Kidney tubule cell (primary cell): ENCODE results near the gene LRRC8E.

Experiments used
- DNase-seq: peaks from one replicate; pipeline ENCODE4 v3.0.0-alpha.2; 2018; ENCODE audit warnings: low spot score

LRRC8E gene

DNA sequence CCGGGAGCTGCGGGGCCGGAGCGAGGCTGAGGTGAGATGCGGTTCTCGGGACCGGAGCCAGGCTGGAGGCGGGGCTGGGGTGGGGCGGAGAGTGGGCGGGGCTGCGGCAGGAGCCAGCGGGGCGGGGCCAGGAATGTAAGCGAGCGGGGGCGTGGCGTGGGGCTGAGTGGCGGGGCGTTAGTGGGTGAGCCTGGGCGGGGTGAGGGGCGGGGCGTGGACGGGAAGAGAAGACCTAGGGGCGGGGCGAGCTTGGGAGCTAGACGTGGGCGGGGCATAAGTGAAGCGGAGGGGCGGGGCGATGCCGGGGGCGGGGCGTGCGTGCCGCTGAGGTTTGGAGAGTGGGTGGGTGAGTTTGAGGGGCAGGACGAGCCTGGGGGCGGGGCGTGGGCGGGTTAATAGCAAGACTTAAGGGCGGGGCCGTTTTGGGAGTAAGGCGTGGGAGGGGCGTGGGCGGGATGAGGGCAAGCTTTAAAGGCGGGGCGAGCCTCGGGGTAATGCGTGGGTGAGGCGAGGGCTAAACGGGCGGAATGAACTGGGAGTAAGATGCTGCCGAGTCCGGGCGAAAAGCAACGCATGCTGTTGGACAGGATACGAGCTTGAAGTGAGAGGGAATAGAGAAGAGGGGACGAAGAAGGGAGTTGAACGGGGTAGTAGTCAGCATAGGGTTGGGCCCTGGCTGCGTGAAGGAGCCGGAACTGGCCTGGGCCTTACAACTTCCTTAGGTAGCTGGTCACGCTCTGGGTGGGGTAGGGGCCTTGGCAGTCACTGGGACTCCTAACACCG is 32.4 kb downstream of the LRRC8E start:
- peak; percentile 93 for DNase-seq

GRCh38 chr19:7921302-7921966 is 33.1 kb downstream of the LRRC8E start:
- no peak for DNase-seq

GRCh38 chr19:7921967-7922835 is 33.9 kb downstream of the LRRC8E start:
- no peak for DNase-seq

- DNase-seq, result no peak
Measured at GRCh38 chr19:7922836-7923195, 34.5 kb downstream of the LRRC8E start.

GRCh38 chr19:7923295-7924191 is 35.2 kb downstream of the LRRC8E start:
- DNase-seq, result no peak

GRCh38 chr19:7924241-7924640 is 35.9 kb downstream of the LRRC8E start:
- no peak for DNase-seq

- no peak for DNase-seq
Measured at GRCh38 chr19:7924651-7925170, 36.4 kb downstream of the LRRC8E start.

- DNase-seq, result peak; percentile 77
Measured at GRCh38 chr19:7925171-7925851, 37.0 kb downstream of the LRRC8E start.

GRCh38 chr19:7926021-7926726 is 37.9 kb downstream of the LRRC8E start, which contains the start of gene CTXN1:
Gene CTXN1, minus strand, starts transcription at chr19:7926135. Its CDS starts 597 bp downstream, at chr19:7925538.
- DNase-seq, result peak; percentile 65

GRCh38 chr19:7926727-7927604 is 38.7 kb downstream of the LRRC8E start:
- no peak for DNase-seq

DNA sequence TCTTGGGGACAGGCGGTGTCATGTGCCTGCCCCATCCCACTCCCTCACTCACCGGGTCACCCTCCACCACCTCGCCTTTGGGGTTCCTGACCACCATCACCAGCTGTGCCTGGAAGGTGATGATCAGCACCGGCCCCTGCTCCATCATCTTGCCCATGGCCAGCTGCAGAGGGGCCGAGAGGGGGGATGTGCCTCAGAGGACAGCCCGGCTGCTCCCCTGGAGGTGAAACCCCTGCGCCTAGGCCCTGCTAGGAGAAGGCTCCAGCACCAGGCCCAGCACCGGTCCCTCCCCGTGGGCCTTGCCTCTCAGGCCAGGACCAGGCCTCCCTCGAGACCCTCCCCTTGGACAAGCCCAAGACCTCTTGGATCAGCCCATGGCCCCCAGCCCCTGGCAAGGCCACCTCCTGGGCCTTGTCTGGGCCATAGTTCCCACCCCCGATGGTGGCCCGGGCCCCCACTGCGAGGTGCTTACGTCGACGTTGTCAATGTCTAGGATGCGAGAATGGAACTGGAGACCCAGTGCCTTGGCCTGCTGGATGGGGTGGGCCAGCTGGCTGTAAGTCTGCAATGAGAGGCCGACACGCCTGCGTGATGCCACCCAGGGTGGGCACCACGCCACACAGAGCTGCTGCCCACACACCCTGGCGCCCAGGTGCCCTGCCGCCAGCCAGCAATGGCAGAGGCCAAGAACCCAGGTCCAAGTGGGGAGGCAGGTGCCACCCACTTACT is 39.5 kb downstream of the LRRC8E start:
- no peak for DNase-seq

- no peak for DNase-seq
Measured at GRCh38 chr19:7928334-7928706, 40.0 kb downstream of the LRRC8E start.

- peak; percentile 83 for DNase-seq
Measured at GRCh38 chr19:7928741-7929701, 40.7 kb downstream of the LRRC8E start.

DNA sequence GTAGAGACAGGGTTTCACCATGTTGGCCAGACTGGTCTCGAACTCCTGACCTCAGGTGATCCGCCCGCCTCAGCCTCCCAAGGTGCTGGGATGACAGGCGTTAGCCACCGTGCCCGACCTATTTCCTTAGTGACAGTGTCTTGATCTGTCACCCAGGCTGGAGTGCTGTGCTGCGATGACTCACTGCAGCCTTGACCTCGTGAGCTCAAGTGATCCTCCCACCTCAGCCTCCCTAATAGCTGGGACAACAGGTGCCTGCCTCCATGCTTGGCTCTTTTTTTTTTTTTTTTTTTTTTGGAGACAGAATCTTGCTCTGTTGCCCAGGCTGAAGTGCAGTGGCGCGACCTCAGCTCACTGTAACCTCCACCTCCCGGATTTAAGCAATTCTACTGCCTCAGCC is 41.7 kb downstream of the LRRC8E start:
- peak; percentile 54 for DNase-seq

GRCh38 chr19:7930765-7931164 is 42.5 kb downstream of the LRRC8E start:
- DNase-seq, result no peak

DNA sequence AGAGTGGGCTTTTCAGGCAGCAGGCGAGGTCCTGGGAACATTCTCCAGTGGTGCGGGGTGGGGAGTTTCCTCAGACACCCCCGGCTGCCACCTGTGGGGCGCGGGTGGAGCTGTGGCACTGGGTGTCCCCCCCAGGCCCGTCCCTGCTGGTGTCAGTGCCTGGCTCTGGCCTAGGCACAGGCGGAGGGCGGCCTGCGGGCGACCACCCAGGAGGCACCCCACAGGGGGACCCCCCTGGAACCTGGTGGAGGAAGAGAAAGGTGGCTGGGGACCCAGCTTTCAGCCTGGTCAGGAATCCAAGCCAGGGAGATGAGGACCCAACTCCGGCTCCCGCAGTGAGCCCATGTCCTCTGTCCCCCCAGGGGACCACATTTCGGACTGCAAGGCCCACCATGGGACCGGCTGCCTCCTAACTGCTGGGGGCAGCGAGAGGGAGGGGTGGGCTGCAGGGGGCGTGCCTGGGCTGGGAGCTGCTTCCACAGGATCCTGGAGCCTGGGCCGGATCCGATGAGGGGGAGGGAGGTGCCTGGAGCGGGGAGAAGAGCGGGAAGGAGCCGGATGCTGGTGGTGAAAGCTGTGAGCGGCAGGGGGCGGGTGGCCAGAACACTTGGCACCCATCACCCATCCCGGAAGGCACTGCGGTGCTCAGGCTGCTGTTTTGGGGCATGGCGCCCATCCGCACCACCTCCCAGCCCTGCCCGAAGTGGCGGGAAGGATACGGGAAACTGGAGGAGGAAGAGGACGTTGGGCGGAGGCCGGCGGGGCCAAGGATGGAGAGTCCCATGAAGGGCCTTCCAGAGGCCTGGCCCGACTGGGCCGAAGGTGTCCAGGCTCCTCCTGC is 43.1 kb downstream of the LRRC8E start:
- DNase-seq, result no peak
